Smooth muscle cell (in vitro differentiated cells): ENCODE results near the gene NTN1. TPM values are rescaled to one million over a fixed set of nuclear protein-coding genes. Genes with fewer than 3 reads are reported as not detected.

Experiments used
- DNase-seq: peaks from one replicate; lab custom pipeline; 2025; ENCODE audit not compliant: unreplicated experiment; lab: John Stamatoyannopoulos, UW
- H2AFZ ChIP-seq: fragments of 200-600 bp; sonication (generic); 2 replicates; pipeline ENCODE4 v1.6.0; 2016; ENCODE audit warnings: antibody characterized with exemption, low read depth, mild to moderate bottlenecking
- H3F3A ChIP-seq: fragments of 200-600 bp; sonication (generic); 2 replicates; pipeline ENCODE4 v1.6.0; 2017; ENCODE audit warnings: antibody characterized with exemption, low read depth
- H3K27ac ChIP-seq: fragments of 200-600 bp; sonication (generic); 2 replicates; pipeline ENCODE4 v1.5.1; 2016; ENCODE audit warnings: low read depth, mild to moderate bottlenecking
- H3K27me3 ChIP-seq: fragments of 200-600 bp; sonication (generic); 2 replicates; pipeline ENCODE4 v1.6.1; 2016; ENCODE audit warnings: low read depth, mild to moderate bottlenecking
- H3K36me3 ChIP-seq: fragments of 200-600 bp; sonication (generic); 2 replicates; pipeline ENCODE4 v1.5.1; 2016; ENCODE audit warnings: low read depth
- H3K4me1 ChIP-seq: fragments of 200-600 bp; sonication (generic); 2 replicates; pipeline ENCODE4 v1.5.1; 2016; ENCODE audit warnings: low read depth
- H3K4me2 ChIP-seq: fragments of 200-600 bp; sonication (generic); 2 replicates; pipeline ENCODE4 v1.6.0; 2016; ENCODE audit warnings: mild to moderate bottlenecking
- H3K4me3 ChIP-seq: fragments of 200-600 bp; sonication (generic); 2 replicates; pipeline ENCODE4 v1.5.1; 2016; ENCODE audit warnings: mild to moderate bottlenecking
- H3K79me2 ChIP-seq: fragments of 200-600 bp; sonication (generic); 2 replicates; pipeline ENCODE4 v1.6.0; 2016; ENCODE audit warnings: low read depth, mild to moderate bottlenecking
- H3K9ac ChIP-seq: fragments of 200-600 bp; sonication (generic); 2 replicates; pipeline ENCODE4 v1.6.0; 2016; ENCODE audit warnings: low read depth
- H3K9me3 ChIP-seq: fragments of 200-600 bp; sonication (generic); replicated peaks from 2 replicates; pipeline ENCODE4 v1.5.1; 2016; ENCODE audit warnings: low read depth
- H4K20me1 ChIP-seq: fragments of 200-600 bp; sonication (generic); 2 replicates; pipeline ENCODE4 v1.6.0; 2016; ENCODE audit warnings: low read depth
- WGBS: methylation state at CpG from one replicate; pipeline ENCODE4 v1.1.7; 2016; ENCODE audit warnings: low lambda C conversion rate; 5-methylcytosine and 5-hydroxymethylcytosine counted together
- polyA plus RNA-seq: library from polyadenylated mRNA; unstranded; fragments of >200 nt; fragmentation: Nextera tagmentation; extraction: Ambion mirVana; gene quantifications from 2 replicates; pipeline ENCODE4 v1.2.1, GENCODE V29; 2016
- total RNA-seq: library from RNA; depleted of rRNA; stranded (reverse); fragments of >200 nt; gene quantifications from 2 replicates; pipeline ENCODE4 v1.2.3, GENCODE V29; 2014
- TF ChIP-seq, protein P1 (sequence below): fragments of 200-600 bp; sonication (generic); IDR thresholded peaks from 2 replicates; pipeline ENCODE4 v1.5.1; 2017; ENCODE audit warnings: borderline replicate concordance, mild to moderate bottlenecking, antibody characterized with exemption; ENCODE audit not compliant: insufficient read depth, poor library complexity, severe bottlenecking

Gene NTN1
- total and polyA plus RNA-seq, 2 experiments from 2014 or later, result 0.07 to 0.72 TPM

- Histone ChIP-seq H3K4me2 (no peak overlapping the region), H3K79me2 (no peaks in the 10 kb centered on the region), H3K4me1 (peaks cover 4% of the 10 kb centered on the region), H3K9ac (no peak overlapping the region), H3K9me3 (no peaks in the 10 kb centered on the region), H3K4me3 (no peak overlapping the region), H4K20me1 (no peaks in the 10 kb centered on the region), H3K27ac (no peak overlapping the region), H3F3A (no peaks in the 10 kb centered on the region), H3K27me3 (peaks cover 4% of the 10 kb centered on the region), H2AFZ (no peak overlapping the region), H3K36me3 (no peaks in the 10 kb centered on the region)
- DNase-seq, result no peak
- TF ChIP-seq, protein P1, sequence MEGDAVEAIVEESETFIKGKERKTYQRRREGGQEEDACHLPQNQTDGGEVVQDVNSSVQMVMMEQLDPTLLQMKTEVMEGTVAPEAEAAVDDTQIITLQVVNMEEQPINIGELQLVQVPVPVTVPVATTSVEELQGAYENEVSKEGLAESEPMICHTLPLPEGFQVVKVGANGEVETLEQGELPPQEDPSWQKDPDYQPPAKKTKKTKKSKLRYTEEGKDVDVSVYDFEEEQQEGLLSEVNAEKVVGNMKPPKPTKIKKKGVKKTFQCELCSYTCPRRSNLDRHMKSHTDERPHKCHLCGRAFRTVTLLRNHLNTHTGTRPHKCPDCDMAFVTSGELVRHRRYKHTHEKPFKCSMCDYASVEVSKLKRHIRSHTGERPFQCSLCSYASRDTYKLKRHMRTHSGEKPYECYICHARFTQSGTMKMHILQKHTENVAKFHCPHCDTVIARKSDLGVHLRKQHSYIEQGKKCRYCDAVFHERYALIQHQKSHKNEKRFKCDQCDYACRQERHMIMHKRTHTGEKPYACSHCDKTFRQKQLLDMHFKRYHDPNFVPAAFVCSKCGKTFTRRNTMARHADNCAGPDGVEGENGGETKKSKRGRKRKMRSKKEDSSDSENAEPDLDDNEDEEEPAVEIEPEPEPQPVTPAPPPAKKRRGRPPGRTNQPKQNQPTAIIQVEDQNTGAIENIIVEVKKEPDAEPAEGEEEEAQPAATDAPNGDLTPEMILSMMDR, result no peak
- 73% methylated on average over 9 of the region's 9 CpGs for WGBS
These were observed 157.0 kb downstream of the NTN1 start for GRCh38 chr17:9178319-9178718.

DNA sequence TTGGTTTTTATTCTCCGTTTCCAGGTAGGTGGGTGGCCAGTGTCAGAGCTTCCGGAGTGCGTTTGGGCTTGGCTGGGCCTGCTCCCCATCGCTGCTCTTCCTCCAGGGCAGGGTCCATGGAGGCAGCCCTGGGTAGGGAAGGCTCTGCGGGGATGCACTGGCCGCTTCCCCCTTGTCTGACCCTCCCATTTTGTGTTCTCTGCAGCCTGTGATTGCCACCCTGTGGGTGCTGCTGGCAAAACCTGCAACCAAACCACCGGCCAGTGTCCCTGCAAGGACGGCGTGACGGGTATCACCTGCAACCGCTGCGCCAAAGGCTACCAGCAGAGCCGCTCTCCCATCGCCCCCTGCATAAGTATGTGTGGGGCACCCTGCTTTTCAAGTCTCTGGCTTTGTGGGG is 158.3 kb downstream of the NTN1 start:
- Histone ChIP-seq H3K4me3 (no peak overlapping the region), H3K9me3 (no peaks in the 10 kb centered on the region), H2AFZ (no peak overlapping the region), H4K20me1 (no peaks in the 10 kb centered on the region), H3K36me3 (no peaks in the 10 kb centered on the region), H3K27me3 (peaks cover 15% of the 10 kb centered on the region), H3K79me2 (no peaks in the 10 kb centered on the region), H3K27ac (no peak overlapping the region), H3K9ac (no peak overlapping the region), H3F3A (no peaks in the 10 kb centered on the region), H3K4me1 (peaks cover 4% of the 10 kb centered on the region), H3K4me2 (no peak overlapping the region)
- WGBS, result 90% methylated on average over 14 of the region's 14 CpGs
- TF ChIP-seq, protein P1, result no peak
- DNase-seq, result no peak

- peaks cover 4% of the 10 kb centered on the region for H3K4me1 ChIP-seq
- no peaks in the 10 kb centered on the region for H3F3A ChIP-seq
- H2AFZ ChIP-seq, result no peak overlapping the region
- WGBS, result 90% methylated on average over 4 of the region's 4 CpGs
- no peak for DNase-seq
- peaks cover 17% of the 10 kb centered on the region for H3K27me3 ChIP-seq
- no peaks in the 10 kb centered on the region for H3K36me3 ChIP-seq
- H3K79me2 ChIP-seq, result no peaks in the 10 kb centered on the region
- no peaks in the 10 kb centered on the region for H3K9me3 ChIP-seq
- H3K4me3 ChIP-seq, result no peak overlapping the region
- no peaks in the 10 kb centered on the region for H4K20me1 ChIP-seq
- no peak overlapping the region for H3K9ac ChIP-seq
- H3K27ac ChIP-seq, result no peak overlapping the region
- TF ChIP-seq, protein P1, result no peak
- H3K4me2 ChIP-seq, result no peak overlapping the region
These were observed 160.3 kb downstream of the NTN1 start for GRCh38 chr17:9181640-9182039.

DNA sequence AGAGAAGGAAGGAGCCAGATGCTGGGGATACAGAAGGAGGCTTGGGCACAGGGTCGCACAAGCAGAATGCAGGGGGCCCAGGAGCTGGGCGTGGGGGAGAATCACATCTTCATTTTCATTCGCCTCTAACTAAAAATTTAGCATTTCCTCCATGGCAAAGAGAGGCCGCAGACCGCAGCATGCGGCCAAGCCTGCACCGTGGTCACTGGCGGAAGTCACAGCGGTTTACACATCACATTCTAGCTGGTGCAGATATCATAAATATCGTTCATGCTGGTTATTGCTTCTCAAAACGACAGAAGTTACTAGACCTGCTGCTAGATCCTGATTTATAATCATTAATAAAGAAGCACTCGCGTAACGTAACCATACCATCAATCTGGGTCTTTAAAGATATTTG is 162.0 kb downstream of the NTN1 start:
- Histone ChIP-seq H3K27me3 (peaks cover 17% of the 10 kb centered on the region), H3K27ac (no peak overlapping the region), H3K36me3 (no peaks in the 10 kb centered on the region), H2AFZ (no peak overlapping the region), H3F3A (no peaks in the 10 kb centered on the region), H3K9me3 (no peaks in the 10 kb centered on the region), H3K4me2 (no peak overlapping the region), H3K79me2 (no peaks in the 10 kb centered on the region), H4K20me1 (no peaks in the 10 kb centered on the region), H3K9ac (no peak overlapping the region), H3K4me3 (no peak overlapping the region), H3K4me1 (peaks cover 2% of the 10 kb centered on the region)
- TF ChIP-seq, protein P1, result no peak
- no peak for DNase-seq
- 88% methylated on average over 14 of the region's 14 CpGs for WGBS
